ENCODE data around the gene TMEM39A.

- TF ChIP-seq, protein P1, sequence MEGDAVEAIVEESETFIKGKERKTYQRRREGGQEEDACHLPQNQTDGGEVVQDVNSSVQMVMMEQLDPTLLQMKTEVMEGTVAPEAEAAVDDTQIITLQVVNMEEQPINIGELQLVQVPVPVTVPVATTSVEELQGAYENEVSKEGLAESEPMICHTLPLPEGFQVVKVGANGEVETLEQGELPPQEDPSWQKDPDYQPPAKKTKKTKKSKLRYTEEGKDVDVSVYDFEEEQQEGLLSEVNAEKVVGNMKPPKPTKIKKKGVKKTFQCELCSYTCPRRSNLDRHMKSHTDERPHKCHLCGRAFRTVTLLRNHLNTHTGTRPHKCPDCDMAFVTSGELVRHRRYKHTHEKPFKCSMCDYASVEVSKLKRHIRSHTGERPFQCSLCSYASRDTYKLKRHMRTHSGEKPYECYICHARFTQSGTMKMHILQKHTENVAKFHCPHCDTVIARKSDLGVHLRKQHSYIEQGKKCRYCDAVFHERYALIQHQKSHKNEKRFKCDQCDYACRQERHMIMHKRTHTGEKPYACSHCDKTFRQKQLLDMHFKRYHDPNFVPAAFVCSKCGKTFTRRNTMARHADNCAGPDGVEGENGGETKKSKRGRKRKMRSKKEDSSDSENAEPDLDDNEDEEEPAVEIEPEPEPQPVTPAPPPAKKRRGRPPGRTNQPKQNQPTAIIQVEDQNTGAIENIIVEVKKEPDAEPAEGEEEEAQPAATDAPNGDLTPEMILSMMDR (IDR thresholded peaks at IDR 0.05): no peak
- no peak for TF ChIP-seq POLR2A (IDR thresholded peaks at IDR 0.05)
Observed at GRCh38 chr3:119507404-119507803, 44.0 kb upstream of the TMEM39A start.
